HS-5 (cell line): Measurements from ENCODE around the gene NUP210.
"Not testable (repeated sequence)": the region's sequence is repeated elsewhere in the genome, so short reads cannot be mapped to it uniquely, and the experiment has no call there.

Experiments
- DNase-seq: peaks from one replicate; pipeline ENCODE4 v3.0.0-alpha.2; 2012; ENCODE audit warnings: low read depth

The NUP210 gene

GRCh38 chr3:13429631-13430291 lies 9.6 kb upstream of the NUP210 start:
- DNase-seq: no peak

DNA sequence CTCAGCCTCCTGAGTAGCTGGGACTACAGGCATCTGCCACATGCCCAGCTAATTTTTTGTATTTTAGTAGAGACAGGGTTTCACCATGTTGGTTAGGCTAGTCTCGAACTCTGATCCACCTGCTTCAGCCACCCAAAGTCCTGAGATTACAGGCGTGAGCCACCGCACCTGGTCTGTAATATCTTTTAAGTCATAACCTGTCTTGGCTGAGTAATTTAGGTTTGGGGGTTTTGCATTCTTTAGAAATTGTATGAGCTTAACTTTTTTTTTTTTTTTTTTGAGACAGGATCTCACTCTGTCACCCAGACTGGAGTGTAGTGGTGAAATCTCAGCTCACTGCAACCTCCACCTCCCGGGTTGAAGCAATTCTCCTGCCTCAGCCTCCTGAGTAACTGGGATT lies 8.6 kb upstream of the NUP210 start:
- DNase-seq: not testable (repeated sequence)

DNA sequence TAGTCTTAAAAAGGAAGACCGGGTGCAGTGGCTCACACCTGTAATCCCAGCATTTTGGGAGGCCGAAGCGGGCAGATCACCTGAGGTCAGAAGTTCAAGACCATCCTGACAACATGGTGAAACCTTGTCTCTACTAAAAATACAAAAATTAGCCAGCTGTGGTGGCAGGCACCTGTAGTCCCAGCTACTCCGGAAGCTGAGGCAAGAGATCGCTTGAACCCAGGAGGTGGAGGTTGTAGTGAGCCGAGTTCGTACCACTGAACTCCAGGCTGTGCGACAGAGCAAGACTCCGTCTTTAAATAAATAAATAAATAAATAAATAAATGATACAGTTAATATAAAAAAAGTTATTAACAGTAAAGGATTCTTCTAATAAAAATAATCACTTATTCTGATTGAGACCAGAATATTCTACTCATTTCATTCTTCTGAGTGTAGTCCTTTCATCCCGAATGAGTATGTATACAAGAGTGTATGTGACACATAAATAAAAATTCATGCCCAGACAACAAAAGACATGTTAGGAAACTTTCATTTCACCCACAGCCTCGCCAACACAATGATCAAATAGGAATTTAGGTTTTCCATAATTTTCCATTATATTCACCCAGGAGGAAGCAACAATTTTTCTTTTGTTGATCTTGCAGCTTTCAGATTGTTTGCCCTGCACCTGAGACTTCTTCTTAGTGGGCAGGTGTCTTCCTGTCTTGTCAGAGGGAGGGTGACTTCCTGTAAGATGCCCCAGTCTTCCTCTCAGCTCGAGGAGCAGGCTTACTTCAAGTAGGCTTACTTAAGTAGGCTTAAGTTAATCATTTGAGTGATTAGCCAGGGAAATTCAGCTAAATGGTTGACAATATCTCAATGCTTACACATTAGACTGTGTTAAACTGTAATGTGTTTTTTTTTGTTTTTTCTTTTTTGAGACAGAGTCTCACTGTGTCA lies 7.8 kb upstream of the NUP210 start:
- no peak for DNase-seq

GRCh38 chr3:13426591-13426990 lies 6.5 kb upstream of the NUP210 start:
- no peak for DNase-seq

- no peak for DNase-seq
Measured at GRCh38 chr3:13425689-13426088, 5.6 kb upstream of the NUP210 start.

DNA sequence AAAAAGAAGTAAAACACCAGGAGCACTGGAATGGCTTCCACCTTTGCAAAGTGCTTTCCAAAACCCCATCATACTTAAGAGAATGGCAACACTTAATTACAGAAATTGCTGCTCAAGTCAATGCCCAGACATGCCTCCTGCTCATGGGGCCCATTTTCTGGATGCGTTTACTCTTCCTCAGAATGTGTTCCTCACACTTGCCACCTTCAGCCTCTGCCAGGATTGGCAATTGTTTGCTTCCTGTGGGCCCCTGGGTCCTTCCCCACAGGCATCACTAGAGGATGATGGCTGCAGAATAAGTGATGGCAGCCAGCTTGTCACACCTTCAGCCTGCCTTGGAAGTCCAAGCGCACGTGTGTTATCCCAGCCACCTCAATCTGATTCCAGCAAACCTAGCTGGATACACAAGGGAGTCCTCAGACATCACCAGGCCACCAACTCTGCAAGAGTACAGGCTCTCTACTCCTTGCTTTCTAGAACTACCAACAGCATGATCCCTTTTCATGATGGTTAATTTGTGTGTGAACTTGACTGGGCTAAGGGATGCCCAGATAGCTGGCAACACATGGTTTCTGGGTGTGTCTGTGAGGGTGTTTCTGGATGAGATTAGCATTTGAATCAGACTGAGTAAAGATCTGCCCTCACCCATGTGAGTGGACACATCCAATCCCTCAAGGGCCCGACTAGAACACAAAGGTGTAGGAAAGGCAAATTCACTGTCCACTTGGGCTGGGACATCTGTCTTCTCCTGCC lies 4.9 kb upstream of the NUP210 start:
- DNase-seq: no peak

DNA sequence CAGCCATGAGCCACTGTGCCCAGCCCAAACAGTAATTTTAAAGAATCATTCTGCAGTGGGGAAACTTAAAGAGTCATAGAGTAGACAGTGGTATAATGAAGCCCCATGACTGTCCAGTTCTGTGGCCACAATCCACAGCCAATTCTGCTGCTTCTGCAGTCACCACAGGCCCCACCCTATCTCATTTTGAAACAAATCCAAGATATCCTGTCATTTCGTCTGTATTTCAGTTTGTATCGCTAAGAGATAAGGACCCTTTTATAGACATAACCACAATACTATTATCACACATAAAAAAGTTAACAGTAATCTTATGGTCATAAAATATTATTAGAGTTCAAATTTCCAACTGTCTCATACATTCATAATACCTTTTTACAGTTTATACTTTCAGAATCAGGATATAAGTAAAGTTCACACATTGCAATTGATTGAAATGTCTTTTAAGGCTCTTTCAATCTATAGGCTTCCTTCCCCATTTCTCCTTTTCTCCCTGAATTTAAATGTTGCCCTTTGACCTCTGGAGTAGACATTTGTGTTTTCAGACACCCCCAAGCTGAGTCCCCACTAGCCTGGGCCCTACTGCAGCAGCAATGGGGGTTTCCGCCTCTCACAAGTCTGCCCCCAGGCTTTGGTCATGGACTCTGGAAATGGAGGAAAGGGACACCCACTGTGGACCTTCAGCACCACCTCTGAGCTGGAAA lies 4.2 kb upstream of the NUP210 start:
- DNase-seq: no peak

GRCh38 chr3:13420831-13421765 lies 976 bp upstream of the NUP210 start:
- no peak for DNase-seq

GRCh38 chr3:13419505-13420044 lies 547 bp downstream of the NUP210 start:
- DNase-seq: no peak

DNA sequence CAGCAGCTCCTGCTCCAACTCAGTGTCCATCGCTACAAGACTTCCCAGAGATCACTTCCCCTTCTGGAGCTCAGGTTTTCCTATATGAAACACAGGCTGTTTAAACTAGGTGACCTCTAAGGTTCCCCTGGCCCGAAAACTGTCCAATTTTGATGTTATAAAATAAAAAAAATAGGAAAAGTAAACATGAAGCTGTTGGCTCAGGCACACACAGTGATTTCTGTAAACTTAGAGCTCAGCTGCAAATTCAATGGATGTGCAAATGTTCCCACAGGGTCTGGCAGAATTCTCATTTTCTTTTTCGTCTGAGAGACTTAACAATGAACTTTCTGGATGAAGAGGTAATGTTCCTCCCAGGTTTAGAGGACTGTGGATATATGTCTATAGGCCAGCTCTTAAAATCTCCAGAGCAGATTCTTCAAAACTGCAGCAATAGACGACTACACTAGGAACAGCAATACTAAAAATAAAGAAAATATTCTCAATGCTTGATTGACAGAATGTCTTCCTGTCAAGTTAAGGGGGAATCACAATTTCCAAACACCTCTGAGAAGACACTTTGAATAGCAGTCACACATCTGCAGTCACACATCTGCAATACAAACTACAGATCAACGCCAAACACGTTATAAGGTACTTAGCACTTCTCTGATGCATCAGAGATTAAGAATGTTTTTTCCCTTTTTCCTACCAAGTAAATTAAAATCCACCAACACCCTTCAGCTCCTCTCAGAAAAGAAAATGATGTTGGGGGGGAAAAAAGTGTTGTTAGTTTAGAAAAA lies 2.8 kb downstream of the NUP210 start:
- no peak for DNase-seq

DNA sequence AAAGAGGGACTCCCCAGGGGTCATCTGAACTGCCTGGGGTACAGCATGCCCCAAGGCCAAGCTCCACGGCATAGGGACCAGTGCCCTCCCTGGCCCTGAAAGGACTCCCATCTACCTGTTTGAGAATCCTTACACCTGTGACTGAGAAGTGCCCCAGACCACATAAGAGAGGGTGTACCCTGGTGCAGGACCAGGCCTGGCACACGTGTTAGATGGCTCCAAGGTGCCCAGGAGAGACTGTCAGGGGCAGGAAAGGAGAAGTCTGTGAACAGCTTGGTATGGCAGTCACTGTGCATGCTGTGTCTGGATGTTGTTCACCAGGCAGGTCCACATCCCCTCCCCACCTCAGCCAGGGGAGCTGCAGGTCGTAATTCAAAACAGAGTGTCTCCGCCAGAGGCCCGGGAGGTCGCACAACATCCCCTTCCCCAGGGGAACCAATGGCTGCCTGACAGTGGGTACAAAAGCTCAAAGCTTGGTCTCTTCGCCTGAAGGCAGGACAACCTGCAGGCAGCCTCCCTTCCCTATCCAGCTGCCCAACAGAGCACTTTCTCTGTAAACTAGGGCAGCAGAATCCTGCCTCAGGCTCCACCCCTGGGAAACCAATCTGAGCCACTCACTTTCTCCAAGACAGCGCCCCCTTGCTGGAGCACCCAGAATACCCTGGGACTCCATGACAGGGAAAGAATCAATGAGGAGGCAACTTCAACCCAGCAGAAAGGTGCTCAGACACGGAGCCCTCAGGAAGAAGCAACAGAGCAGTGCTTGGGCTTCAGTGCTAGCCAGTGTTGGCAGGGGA lies 3.9 kb downstream of the NUP210 start:
- no peak for DNase-seq

GRCh38 chr3:13415236-13415986 lies 4.7 kb downstream of the NUP210 start:
- DNase-seq: no peak

GRCh38 chr3:13414040-13414729 lies 5.9 kb downstream of the NUP210 start:
- no peak for DNase-seq

DNA sequence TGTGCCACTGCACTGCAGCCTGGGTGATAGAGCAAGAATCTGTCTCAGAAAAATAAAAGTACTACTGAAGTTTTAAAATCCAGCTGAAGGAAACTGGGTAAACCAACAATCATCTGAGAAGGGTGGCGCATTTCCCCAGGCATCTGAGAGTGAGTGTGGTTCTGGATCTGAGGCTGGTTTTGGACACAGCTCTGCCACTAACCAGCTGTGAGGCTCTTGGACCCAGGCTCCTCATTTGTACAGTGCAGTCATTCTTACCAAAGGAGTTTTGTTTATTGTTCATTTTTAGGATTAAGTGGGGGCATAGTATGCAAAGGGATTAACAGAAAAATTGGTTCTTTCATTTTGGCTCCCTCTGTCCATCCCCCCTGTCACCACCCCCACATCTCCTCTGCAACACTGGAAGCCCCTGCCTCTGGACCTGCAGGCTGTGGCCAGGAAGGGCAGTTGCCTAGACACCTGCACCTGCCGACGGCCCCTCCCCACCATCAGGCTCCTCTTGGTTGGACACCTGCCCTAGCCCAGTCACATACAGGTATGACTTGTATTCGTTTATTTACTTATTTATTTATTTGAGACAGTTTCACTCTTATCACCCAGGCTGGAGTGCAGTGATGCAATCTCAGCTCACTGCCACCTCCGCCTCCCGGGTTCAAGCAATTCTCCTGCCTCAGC lies 8.8 kb downstream of the NUP210 start:
- DNase-seq: no peak

GRCh38 chr3:13408890-13409289 lies 11.2 kb downstream of the NUP210 start:
- no peak for DNase-seq

DNA sequence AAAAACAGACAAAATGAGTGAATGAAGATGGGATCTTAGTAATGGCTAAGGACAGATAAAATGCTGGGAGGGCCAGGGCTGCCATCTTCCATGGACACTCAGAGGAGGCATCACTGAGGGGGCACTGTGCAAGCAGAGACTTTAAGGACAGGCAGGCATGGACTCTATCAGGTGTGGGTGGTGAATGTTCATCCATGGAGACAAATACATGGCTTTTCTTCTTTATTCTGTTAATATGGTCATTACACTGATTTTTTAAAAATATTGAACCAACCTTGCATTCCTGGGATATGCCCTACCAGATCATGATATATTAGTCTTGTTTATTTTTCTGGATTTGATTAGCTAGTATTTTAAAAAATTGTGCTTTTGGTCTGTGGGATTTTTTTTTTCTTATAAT lies 12.2 kb downstream of the NUP210 start:
- DNase-seq: no peak

GRCh38 chr3:13407475-13407874 lies 12.6 kb downstream of the NUP210 start:
- DNase-seq: no peak
